ENCODE measurements around the gene CELSR1. TPM values are rescaled to one million over a fixed set of nuclear protein-coding genes. Genes with fewer than 3 reads are reported as not detected.

The CELSR1 gene
- polyA plus RNA-seq, 3 donors, result 0.61 to 1.9 (median 1.2) TPM

DNA sequence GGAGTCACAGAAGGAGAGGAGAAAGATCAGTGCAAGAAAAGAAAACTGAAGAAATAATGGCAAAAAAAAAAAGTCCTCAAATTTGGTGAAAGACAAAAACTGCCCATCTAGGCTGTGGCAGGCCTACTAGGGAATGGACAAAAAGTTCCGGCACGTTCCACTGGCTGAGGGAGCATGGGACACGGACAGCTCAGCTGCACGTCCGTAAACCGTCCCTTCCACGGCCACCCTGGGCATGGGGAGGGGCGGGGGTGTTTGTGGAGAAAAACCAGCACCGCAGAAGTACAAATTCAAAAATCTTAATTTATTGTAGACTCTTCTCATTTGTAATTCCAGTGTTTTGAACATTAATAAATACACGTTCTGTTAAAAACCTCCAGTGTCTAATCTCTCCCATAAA is 176.5 kb downstream of the CELSR1 start:
- 85 to 91% (median 89%) methylated on average over 10 of the region's 10 CpGs for WGBS, 3 donors
- H3K27ac ChIP-seq (ENCODE audit: low read depth, low read length), result no peak overlapping the region

DNA sequence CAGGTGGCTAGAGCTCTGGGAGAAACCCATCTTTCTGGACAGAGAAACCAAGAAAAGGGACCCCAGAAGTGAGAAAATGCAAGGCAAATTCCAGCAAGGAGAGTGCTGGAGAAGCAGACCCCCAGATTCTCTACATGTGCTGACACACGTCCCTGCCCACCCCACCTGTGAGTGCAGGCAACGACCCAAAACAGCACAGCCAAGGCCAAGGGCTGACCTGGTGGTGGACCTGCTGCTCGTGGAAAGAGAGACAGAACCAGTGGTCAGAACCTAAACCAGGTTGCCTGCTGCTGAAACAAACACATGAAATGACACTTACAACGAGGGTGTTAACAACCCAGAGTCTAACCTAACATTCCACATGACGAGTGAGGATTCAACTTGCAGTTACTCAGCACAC is 177.3 kb downstream of the CELSR1 start:
- 85 to 90% (median 85%) methylated on average over 5 of the region's 5 CpGs for WGBS, 3 donors
- H3K27ac ChIP-seq (ENCODE audit: low read depth, low read length), result no peak overlapping the region

DNA sequence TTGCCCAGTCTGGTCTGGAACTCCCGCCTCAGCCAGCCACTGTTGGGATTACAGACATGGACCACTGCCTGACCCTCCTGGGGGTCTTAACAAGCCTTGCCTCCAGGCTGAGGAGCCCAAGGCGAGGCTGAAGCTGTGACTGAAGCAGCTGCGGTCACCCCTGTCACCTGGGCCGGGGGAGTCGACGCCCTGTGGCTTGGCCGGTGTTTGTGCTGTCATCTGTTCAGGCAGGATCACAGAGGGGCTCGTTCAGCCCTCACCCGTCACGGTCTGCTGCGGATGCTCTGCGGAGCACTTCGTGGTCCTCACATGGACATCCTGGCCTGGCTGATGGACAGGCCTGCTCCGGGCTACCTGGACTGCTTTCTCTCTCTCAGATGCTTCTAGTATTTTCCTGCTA is 178.1 kb downstream of the CELSR1 start:
- WGBS, 3 donors, result 89 to 92% (median 91%) methylated on average over 14 of the region's 14 CpGs
- no peak overlapping the region for H3K27ac ChIP-seq (ENCODE audit: low read depth, low read length)

- no peak overlapping the region for H3K27ac ChIP-seq (ENCODE audit: low read depth, low read length)
- WGBS, 3 donors, result 89 to 93% (median 92%) methylated on average over 6 of the region's 6 CpGs
Measured at GRCh38 chr22:46358766-46359165, 178.7 kb downstream of the CELSR1 start.

DNA sequence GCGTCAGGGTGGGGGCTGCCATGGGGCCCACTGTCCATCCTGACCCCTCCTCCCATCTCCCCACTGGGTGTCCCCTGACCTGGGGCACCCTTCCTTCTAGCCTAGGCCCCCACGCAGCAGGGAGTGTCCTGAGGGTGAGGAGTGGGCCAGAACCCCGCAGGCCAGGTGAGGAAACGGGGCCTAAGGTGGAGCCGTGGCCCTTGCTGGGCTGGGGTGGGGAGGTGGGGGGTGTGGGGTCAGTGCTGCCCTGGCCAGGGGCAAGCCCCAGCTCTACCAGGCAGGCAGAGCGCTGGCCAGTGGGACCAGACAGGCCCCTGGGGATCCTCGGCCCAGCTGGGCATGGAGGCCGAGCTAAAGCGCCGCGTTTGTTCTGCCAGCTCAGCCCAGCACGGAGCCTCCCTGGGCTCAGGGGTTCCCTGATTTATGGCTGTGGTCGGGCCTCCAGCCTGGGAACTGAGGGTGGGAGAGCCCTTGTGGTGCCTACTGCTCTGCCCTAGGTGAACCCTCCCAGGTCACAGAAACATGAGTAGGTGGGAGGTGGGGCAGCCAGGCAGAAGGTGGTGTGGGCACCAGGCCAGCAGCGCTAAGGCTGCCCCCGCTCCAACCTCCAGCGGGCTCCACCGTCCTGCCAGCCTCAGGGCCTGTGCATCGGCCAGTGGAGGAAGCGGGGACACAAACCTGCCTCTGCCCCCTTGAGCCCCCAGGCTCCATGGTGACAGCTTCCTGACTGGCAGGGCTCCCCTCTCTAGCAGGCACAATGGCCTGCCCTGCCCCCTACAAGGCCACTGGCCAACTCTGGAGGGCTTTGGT is 179.5 kb downstream of the CELSR1 start:
- 80 to 86% (median 81%) methylated on average over 19 of the region's 19 CpGs for WGBS, 3 donors

DNA sequence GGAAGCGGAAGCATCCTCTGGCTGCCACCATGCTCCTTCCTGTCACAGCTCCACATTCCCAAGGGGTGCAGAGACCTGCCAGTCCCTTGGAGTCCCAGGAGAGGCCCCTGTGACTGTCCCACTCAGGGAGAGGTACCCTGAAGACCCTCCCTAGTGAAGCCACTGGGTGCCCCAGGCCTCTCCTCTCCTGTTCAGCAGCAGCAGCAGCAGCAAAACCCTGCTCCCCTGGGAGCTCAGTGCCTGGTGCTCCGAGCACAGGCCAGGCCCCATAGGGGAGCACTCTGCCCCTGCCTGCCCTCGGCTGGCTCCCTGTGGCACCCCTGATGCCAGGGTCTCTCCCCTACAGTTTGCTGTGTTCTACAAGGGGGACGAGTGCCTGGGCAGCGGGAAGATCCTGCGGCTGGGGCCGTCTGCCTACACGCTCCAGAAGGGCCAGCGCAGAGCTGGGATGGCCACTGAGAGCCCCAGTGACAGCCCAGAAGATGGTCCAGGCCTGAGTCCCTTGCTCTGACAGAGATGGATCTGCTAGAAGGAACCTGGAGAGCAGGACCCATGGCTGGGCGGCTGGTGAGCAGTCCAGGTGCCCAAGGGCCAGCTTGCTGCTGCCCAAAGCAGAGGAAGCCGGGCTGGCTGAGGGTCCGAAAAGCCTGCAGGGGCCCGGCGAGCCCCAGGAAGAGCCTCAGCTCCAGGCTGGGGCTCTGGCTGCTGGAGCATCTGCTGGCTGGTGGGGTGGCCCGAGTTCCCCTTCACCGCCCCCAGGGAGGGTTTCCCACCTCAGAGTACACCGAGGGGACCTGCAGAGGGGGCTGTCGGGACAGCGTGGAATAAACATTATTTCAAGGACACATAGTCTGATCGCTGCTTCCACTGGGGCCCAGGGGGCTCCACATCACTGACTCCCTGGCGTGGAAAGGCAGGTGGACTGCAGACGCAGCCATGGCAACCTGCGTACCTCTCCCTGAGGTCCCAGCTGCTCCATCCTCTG is 180.6 kb downstream of the CELSR1 start:
- H3K27ac ChIP-seq (ENCODE audit: low read depth, low read length), result no peak overlapping the region
- 89 to 92% (median 90%) methylated on average over 22 to 23 of the region's 23 CpGs for WGBS, 3 donors

More for the DNA sequence above, 179.5 kb downstream of the CELSR1 start:
- H3K27ac ChIP-seq (ENCODE audit: low read depth, low read length), result no peak overlapping the region

DNA sequence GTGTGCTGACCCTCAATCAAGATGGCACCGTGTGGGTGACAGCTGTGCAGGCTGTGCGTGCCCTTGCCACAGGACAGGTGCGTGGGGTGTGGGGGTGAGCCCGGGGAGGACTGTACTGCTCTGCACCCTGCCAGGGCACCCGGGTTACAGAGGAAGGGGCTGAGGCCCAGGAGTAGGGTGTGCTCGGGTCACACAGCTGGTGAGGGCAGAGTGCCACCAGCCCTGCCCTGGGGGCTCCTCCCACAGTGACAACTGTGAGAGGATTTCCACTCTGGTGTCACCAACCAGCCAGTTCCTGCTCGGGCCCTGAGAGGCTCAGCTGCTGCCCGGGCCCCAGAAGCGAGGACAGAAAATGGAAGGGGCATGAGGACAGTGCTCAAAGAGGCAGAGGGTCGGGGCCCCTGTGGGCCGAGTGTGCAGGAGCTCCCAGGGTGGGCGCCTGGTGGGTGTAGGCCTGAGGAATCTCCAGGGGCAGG is 181.4 kb downstream of the CELSR1 start:
- no peak overlapping the region for H3K27ac ChIP-seq (ENCODE audit: low read depth, low read length)
- 85 to 89% (median 88%) methylated on average over 12 of the region's 12 CpGs for WGBS, 3 donors

DNA sequence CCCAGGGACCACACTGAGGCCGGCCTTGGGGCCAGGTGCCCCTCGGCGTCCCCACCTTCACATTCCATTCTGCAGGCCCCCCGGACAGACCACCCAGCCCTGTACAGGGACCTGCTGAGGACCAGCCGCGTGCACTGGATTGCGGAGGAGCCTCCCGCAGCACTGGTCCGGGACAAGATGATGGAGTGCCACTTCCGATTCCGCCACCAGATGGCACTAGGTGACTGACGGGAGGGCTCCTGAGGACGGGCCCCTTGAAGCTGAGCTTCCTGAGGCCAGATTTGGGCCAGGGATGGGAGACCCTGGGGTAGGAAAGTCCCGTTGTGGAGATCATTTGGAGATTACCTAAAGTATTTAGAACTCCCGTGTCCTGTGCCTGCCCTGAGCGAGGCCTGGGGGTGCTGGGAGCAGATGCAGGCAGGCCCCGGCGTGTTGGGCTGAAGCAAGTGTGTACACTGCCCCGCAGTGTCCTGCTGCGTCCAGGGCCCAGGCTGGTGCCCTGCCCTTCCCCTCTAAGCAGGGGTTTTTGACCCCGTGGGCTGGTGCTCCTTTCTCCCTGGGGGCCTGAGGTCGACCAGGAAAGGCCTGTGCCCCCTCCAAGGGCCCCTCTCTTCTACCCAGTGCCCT is 181.9 kb downstream of the CELSR1 start:
- 50 to 61% (median 54%) methylated on average over 22 of the region's 22 CpGs for WGBS, 3 donors
- H3K27ac ChIP-seq (ENCODE audit: low read depth, low read length), result no peak overlapping the region

DNA sequence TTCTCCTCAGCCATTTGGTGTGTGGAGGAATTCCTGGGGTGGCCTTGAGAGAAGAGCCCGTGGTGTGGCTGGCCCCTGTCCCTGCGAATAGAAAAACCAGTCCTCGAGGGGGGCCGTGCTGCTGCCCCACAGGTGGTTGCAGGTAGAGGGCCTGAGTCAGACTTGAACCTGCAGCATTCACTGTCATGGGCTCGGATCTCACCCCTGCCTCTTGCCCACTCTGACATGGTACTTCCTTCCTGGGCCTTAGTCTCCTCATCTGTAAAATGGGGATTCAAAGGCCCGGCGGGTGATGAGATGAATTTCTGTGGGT is 182.5 kb downstream of the CELSR1 start:
- WGBS, 3 donors, result 57 to 94% (median 88%) methylated on average over 7 of the region's 7 CpGs
- no peak overlapping the region for H3K27ac ChIP-seq (ENCODE audit: low read depth, low read length)

DNA sequence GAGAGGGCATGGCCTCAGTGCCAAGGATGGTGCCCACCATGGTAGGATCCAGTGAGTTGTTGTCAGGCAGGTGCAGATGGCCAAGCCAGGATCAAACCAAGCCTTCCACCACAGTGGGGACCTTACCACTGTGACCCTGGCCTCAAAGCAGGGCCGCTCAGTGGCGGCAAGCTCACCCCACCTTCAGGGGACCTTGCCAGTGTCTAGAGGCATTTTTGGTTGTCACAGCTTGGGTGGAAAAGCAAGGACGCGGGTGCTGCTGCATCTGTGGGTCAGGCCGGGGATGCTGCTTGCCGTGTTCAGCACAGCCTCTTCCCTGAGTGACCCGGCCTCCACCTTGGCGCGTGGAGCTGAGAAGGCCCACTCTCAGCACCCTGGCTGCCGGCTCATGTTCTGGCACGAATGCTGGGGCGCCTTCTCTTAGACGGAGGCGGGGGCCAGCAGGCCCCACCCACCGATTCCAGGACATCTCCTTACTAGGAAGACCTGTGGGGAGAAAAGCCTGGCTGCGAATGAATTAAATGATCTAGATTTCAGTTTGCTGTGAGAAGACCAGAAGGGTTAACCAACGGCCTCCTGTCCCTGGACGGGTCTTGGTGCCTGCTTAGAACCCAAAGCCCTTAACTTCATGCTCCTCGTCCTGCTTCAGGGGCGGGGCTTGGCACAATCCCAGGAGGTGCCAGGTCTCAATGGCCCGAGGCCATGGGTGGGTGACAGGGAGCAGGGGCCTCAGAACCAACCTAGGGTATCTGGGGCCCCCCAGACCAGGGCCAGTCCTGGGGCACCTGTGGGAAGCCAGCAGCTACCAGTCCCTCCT is 183.0 kb downstream of the CELSR1 start:
- 78 to 86% (median 85%) methylated on average over 21 of the region's 21 CpGs for WGBS, 3 donors
- H3K27ac ChIP-seq (ENCODE audit: low read depth, low read length), result no peak overlapping the region

- WGBS, 3 donors, result 73 to 90% (median 87%) methylated on average over 8 of the region's 8 CpGs
- no peak overlapping the region for H3K27ac ChIP-seq (ENCODE audit: low read depth, low read length)
Measured at GRCh38 chr22:46353483-46354105, 183.8 kb downstream of the CELSR1 start.

- 64 to 91% (median 83%) methylated on average over 20 of the region's 20 CpGs for WGBS, 3 donors
- no peak overlapping the region for H3K27ac ChIP-seq (ENCODE audit: low read depth, low read length)
Measured at GRCh38 chr22:46352691-46353386, 184.6 kb downstream of the CELSR1 start.

DNA sequence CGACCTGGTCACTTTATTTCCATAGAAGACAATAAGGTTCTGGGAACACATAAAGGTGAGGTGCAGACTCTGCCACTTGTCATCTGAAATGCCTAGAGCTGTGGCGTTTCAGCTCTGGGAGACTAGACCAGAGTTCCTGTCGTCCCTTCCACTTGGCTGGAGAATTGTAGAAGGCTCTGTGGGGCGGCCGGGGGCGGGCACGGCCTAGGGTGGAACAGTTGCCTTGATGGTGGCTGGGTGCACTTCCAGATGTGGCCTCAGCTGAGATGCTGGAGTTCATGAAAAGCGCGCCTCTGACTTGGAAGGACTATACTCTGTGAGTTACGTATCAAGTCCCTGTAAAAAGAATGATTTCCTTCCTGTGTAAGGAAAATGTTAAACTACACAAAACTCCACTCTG is 185.1 kb downstream of the CELSR1 start:
- whole genome bisulfite sequencing, 3 donors, result 83 to 94% (median 93%) methylated on average over 10 of the region's 10 CpGs
- no peak overlapping the region for H3K27ac ChIP-seq (ENCODE audit: low read depth, low read length)

- WGBS, 3 donors, result 92 to 96% (median 94%) methylated on average over 23 of the region's 23 CpGs
- no peak overlapping the region for H3K27ac ChIP-seq (ENCODE audit: low read depth, low read length)
Measured at GRCh38 chr22:46351767-46352166, 185.7 kb downstream of the CELSR1 start.

DNA sequence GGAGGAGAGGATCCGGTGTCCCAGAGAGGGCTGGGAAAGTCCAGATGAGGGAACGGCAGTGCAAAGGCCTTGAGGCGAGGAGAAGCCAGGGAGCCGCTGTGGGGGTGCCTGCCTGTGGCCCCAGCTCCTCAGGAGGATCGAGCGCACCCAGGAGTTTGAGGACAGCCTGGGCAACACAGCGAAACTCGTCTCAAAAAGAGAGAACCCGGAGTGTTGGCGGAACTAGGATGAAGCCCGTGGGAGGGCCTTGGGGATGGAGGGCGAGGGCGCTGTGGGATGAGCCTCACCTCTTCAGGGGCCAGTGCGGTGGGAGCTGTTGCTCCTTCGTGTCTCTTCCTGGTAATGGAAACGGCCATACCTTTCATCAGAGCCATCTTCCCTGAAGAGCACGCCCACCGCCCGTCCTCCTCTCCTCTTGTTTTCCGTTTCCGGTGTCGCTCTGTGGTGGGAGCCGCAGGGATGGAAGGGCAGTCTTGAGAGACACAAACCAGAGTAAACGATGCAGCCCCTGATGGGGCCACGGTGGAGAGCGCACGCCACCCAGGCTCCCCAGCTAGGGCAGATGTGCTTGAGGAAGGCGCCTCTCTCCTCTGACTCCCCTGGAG is 186.2 kb downstream of the CELSR1 start:
- H3K27ac ChIP-seq (ENCODE audit: low read depth, low read length), result no peak overlapping the region
- 88 to 94% (median 93%) methylated on average over 28 of the region's 28 CpGs for WGBS, 3 donors

- WGBS, 3 donors, result 91 to 96% (median 94%) methylated on average over 20 of the region's 20 CpGs
- H3K27ac ChIP-seq (ENCODE audit: low read depth, low read length), result no peak overlapping the region
Measured at GRCh38 chr22:46350646-46351045, 186.8 kb downstream of the CELSR1 start.

- WGBS, 3 donors, result 67 to 82% (median 78%) methylated on average over 7 of the region's 7 CpGs
- no peak overlapping the region for H3K27ac ChIP-seq (ENCODE audit: low read depth, low read length)
Measured at GRCh38 chr22:46350121-46350520, 187.3 kb downstream of the CELSR1 start.

Data from adipose tissue (tissue), 3 donors.